Uterus (tissue), 2 donors: ENCODE measurements around the gene PUS3.

Experiments used
- POLR2A ChIP-seq, 2 donors: fragments of 450-650 bp; IDR thresholded peaks; one replicate each; pipeline ENCODE4 v1.6.1; 2016; ENCODE audit warnings: antibody characterized with exemption in 2 of 2, mild to moderate bottlenecking in 1 of 2, moderate library complexity in 1 of 2
- TF ChIP-seq, protein P1 (sequence below), 4 experiments: fragments of 200-600 bp in 2 of 4; fragments of 450-650 bp in 2 of 4; sonication (generic) in 2 of 4; IDR thresholded peaks; one replicate each; pipeline ENCODE4 v1.5.1; 2016 to 2019; ENCODE audit warnings: antibody characterized with exemption in 4 of 4, mild to moderate bottlenecking in 2 of 4, moderate library complexity in 1 of 4

DNA sequence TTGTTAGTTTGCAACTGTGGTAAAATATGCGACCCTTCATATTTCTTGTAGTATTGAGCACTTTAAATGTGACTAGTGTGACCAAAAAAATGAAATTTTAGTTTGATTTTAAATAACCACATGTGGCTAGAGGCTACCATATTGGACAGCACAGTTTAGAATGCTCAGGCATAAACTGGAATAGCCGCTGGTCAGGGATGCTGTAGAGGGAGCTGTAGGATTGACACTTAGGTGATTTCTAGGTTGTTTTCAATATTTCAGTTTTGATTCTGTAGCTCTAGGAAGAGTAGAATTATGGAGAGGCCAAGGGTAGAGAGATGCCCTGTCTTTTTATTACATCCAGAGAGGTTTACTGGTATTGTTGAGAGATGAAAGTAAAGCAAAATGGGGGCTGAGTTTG, 32.0 kb upstream of the PUS3 start:
- TF ChIP-seq, protein P1, sequence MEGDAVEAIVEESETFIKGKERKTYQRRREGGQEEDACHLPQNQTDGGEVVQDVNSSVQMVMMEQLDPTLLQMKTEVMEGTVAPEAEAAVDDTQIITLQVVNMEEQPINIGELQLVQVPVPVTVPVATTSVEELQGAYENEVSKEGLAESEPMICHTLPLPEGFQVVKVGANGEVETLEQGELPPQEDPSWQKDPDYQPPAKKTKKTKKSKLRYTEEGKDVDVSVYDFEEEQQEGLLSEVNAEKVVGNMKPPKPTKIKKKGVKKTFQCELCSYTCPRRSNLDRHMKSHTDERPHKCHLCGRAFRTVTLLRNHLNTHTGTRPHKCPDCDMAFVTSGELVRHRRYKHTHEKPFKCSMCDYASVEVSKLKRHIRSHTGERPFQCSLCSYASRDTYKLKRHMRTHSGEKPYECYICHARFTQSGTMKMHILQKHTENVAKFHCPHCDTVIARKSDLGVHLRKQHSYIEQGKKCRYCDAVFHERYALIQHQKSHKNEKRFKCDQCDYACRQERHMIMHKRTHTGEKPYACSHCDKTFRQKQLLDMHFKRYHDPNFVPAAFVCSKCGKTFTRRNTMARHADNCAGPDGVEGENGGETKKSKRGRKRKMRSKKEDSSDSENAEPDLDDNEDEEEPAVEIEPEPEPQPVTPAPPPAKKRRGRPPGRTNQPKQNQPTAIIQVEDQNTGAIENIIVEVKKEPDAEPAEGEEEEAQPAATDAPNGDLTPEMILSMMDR (IDR thresholded peaks at IDR 0.05) = no peak
- no peak for TF ChIP-seq POLR2A (IDR thresholded peaks at IDR 0.05)
